GM19438 (cell line): ENCODE results near the gene DYDC2.

Experiments
- ATAC-seq: cut with Tn5 transposase; IDR thresholded peaks from one replicate; pipeline ENCODE4 v1.9.1; 2021; ENCODE audit warnings: low read depth; ENCODE audit not compliant: unreplicated experiment

DYDC2 gene

GRCh38 chr10:80365510-80365909, 8.9 kb downstream of the DYDC2 start:
- ATAC-seq = no peak

DNA sequence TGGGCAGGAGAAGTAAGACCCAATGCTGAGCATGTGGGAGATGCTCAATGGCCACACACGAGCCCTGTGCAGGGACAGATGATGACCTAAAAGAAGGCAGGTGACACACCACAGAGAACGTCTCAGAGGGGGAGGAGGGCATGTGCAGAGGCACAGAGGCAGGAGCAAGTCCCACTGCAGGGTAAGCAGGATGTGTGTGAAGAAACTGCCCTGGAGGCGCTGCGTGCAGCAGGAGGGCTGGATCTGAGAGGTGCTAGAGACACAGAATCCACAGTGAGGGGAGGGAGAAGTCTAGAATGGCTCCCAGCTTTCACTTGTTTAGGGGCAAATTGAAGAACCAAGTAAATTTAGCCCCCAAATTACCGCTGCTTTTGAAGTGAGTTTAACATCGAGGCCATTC, 14.9 kb downstream of the DYDC2 start:
- ATAC-seq = no peak

DNA sequence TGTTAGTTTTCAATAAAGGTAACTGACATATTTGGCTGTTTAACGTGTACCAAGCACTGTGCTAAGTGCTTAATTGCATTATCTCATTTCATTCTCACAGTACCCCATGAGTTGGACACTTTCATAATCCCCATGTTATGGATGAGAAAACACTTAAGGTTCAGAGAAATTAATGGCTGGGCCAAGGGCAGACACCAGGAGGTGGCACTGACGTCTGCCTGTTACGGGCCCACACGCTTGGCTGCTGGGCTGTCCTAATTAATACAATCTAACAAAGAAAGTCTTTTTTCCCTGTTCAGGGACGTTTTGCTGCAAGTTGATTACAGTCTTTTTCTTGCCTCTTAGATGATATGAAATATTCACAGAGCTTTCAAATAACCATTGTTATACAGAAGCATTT, 16.1 kb downstream of the DYDC2 start:
- ATAC-seq = no peak

DNA sequence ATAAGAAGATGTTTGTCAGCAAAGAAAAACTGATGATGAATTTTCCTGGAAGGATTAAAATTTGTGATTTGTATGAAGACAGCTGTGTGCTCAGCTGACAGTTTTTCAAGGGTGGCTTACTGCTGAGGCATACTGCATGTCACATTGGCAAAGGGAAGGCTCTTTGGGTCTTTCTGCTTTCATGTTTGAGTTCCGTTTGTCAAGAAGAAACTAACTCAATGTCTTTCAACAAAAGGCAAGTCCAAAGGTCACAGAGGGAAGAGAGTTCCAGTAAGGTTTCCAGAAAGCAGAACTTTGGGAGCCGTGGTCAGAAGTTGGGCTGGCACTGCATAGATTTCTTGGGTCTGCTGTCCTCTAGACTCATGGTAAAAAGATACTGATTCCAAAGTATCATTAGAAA, 16.9 kb downstream of the DYDC2 start:
- no peak for ATAC-seq

GRCh38 chr10:80379701-80380100, 23.1 kb downstream of the DYDC2 start:
- no peak for ATAC-seq

- ATAC-seq = no peak
Measured at GRCh38 chr10:80380185-80380584, 23.6 kb downstream of the DYDC2 start.

- ATAC-seq = no peak
Measured at GRCh38 chr10:80382989-80383388, 26.4 kb downstream of the DYDC2 start.

DNA sequence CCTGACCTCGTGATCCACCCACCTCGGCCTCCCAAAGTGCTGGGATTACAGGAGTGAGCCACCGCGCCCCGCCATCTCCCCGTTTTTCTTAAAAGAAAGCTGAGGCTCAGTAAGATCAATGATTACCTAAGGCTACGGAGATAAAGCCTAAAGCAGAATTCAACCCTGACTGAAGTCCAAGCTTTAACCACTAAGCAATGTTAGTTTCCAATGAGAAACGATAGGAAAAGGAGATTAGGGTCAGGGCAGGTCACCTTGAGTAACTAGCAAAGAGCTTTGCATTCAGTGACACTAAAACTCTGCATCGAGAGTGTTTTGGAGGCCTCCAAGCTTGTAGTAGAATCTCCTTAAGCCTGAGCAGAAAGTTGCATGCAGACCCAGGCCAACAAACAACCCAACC, 34.2 kb downstream of the DYDC2 start:
- ATAC-seq = no peak

- ATAC-seq = no peak
Measured at GRCh38 chr10:80392250-80392649, 35.7 kb downstream of the DYDC2 start.

DNA sequence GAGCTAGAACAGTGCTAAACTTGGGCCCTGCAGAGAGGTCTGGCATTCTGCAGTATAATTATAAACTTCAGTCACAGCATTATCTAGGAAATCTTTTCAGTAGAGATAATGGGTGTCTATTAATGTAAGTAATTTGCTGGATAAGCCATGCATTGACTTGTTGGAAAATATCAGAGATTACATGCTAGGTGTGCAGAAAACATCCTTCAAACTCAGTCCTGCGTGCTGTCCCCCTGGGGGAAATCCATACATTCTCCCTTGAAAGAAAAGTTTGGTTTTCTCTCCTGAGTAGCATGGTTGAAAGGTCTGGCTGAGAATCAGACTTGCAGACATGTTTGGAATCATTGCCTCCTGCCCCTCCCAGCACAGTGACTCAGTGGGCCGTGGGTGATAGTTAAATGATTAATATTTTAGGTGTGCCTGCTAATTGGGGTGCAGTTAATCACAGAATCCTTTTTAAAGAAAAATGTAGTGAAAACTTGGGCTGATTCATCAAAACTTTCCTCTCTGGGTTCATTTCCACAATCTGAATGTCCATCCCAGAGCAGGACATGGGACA, 37.9 kb downstream of the DYDC2 start:
- ATAC-seq = no peak

- no peak for ATAC-seq
Measured at GRCh38 chr10:80397014-80397413, 40.4 kb downstream of the DYDC2 start.

GRCh38 chr10:80400136-80400804, 43.7 kb downstream of the DYDC2 start:
- ATAC-seq = no peak

DNA sequence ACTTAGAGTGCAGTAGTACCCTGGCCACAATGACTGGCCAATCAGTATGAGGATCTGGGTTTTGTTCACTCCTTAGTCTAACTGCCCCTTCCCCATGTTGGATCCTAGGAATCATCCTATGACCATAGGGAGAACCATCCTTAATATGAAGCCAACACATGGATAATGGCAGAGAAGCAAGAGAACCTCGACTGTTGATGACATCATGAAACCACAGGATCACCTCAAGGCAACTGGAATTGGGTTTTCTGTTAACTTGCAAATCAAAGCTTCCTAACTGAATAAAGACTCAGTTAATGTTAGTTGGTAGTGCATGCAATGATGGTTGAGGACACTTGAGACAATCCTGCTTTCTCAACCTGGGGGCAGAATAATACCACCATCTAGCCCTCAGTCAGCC, 48.5 kb downstream of the DYDC2 start:
- ATAC-seq = no peak

GRCh38 chr10:80405626-80406025, 49.0 kb downstream of the DYDC2 start:
- ATAC-seq = no peak

- no peak for ATAC-seq
Measured at GRCh38 chr10:80406204-80406603, 49.6 kb downstream of the DYDC2 start.

DNA sequence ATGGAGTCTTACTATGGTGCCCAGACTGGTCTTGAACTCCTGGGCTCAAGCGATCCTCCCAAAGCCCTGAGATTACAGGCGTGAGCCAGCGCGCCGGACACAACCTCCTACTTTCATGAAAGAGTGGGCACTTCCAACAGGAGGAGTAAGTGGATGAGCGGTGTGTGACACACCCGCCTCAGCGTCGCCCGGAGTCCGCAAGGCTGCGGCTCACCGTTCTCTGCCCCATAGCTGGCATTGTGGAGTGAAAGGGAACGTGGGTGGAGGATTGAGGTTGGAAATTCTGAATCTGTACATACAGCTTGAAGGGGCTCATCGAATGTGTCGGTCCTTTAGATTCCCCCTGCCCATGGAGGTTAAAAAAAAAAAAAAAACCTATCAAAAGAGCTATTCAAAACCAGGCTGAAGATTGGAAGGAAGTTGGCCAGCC, 51.2 kb downstream of the DYDC2 start:
- peak; percentile 31 for ATAC-seq

- peak; percentile 97 for ATAC-seq
Measured at GRCh38 chr10:80408242-80409101, 51.9 kb downstream of the DYDC2 start, which contains the start of gene PRXL2A. Gene PRXL2A, plus strand, starts transcription at chr10:80408551. Its CDS starts 11,917 bp downstream, at chr10:80420468.

DNA sequence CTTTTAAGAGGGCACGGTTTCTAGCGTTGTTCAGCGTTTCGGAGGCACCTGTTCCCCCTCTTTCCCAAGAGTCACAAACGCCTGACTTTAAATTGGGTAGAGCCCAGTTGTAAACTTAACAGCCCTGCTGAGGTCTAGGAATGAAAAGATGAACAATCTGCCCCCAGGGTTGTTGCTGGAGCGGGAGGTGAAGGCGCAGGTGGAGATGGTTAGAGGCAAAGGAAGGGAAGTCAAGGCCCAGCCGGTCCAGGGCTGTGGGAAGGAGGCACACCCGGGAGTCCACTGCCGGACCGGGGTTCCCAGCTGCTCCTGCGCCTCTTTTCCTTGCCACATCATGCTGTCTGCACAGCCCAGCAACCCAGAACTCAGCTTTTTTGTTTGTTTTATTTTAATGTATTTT, 52.5 kb downstream of the DYDC2 start:
- no peak for ATAC-seq

GRCh38 chr10:80410122-80410521, 53.5 kb downstream of the DYDC2 start:
- ATAC-seq = no peak

DNA sequence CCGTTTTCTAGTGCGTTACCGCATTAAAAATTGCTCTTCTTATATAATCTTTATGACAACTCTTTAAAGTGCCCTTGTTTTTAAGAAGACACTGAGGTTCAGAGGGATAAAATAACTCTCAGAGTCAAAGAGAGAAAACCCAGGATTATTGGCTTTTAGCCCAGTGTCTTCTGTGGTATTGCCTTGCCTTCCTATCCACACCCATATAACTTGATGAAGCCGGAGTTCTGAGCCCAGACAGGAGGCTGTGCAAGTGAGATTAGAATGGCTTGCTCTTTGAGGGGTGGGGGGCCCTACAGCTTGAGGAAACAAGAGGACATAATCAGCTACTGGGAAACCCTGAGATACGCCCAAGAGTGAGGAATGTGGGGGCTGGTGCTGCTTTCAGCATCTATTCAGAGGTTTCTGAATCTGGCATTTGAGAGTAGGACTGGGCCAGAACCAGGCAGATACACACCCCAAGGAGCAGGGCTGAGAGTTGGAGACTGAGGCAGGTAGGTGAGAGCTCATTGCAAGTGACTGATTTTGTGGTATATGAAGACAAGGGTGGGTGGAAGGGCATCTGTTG, 54.1 kb downstream of the DYDC2 start:
- ATAC-seq = no peak

- no peak for ATAC-seq
Measured at GRCh38 chr10:80411267-80411668, 54.7 kb downstream of the DYDC2 start.
